Measurements from ENCODE around the gene UNC13C.

The UNC13C gene

DNA sequence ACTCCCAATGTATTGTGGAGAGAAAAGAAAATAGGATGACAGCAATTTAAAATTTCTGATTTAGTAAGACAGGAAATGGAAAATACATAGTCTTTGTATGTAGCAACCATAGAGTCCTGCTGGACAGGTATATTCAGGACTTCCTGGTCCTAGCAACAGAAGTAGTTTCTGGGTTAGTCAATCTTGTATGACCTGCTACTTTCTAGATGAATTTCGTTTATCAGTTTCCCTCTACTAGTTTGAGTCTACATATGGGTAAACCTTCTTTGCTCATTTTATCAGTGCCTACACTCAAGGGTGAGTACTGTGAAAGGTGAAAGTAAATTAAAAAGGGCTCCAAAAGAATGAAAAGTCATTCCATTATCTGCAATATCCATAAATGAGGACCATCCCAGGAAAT is 309.8 kb downstream of the UNC13C start:
- no peaks in the 10 kb centered on the region for H3K9me3 ChIP-seq (ENCODE audit: control insufficient read depth, insufficient read depth, low read length)
- H3K9ac ChIP-seq (ENCODE audit: low read depth, low read length), result no peak overlapping the region
- no peaks in the 10 kb centered on the region for H3K36me3 ChIP-seq (ENCODE audit: control insufficient read depth, insufficient read depth, low read length)
- no peaks in the 10 kb centered on the region for H3K4me1 ChIP-seq (ENCODE audit: control insufficient read depth, insufficient read depth, low read length)
- no peaks in the 10 kb centered on the region for H3K27me3 ChIP-seq (ENCODE audit: control insufficient read depth, insufficient read depth, low read length)
- H3K27ac ChIP-seq (ENCODE audit: low read depth, low read length), result no peak overlapping the region
- no peak overlapping the region for H3K4me3 ChIP-seq (ENCODE audit: low read depth, low read length)

DNA sequence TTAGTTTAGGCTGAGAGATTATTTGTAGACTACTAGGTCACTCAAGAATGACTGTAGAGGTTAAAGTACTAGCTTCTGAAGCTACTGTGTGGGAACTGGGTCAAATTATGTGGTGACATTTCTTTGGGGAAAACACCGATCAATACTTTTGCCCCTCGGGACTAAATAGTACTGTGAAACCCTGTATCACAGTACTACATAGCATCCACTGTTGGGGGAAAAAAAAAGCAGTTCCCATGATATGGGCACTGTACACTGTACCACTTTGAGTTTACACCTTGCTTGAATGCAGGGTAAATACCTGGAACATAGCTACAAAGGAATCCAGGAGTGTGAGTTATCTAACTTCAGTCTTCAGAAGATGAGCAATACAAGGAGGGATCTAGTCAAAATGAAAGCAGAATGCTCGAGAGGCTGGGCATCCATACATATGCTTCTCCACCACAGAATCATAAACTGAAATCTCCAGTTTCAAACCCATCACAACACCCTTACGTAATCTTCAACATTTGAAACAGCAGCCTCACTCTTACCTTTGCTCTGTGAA is 311.4 kb downstream of the UNC13C start:
- Histone ChIP-seq H3K27me3 (ENCODE audit: control insufficient read depth, insufficient read depth, low read length) (no peaks in the 10 kb centered on the region), H3K4me3 (ENCODE audit: low read depth, low read length) (no peak overlapping the region), H3K4me1 (ENCODE audit: control insufficient read depth, insufficient read depth, low read length) (no peaks in the 10 kb centered on the region), H3K9ac (ENCODE audit: low read depth, low read length) (no peak overlapping the region), H3K27ac (ENCODE audit: low read depth, low read length) (no peak overlapping the region), H3K9me3 (ENCODE audit: control insufficient read depth, insufficient read depth, low read length) (no peaks in the 10 kb centered on the region), H3K36me3 (ENCODE audit: control insufficient read depth, insufficient read depth, low read length) (no peaks in the 10 kb centered on the region)

DNA sequence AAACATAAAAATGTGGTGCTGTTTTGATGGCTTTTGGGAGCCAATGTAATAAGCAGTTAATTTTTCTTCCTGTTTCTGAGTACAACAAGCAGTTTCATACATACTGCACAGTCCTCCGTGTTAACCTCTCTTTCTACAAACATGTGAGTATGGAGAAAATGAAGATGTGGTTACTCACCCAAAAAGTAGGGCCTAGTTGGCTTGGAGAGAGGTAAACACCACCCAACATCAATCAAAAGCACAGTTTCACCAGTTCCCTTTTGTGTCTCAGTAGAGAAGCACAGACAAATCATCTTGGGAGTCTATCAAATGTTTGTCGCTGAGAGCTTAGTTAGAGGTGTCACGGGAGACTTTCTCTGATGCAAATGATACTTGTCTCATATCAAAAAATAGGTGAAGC is 320.2 kb downstream of the UNC13C start:
- Histone ChIP-seq H3K36me3 (ENCODE audit: control insufficient read depth, insufficient read depth, low read length) (no peaks in the 10 kb centered on the region), H3K4me1 (ENCODE audit: control insufficient read depth, insufficient read depth, low read length) (peaks cover 5% of the 10 kb centered on the region; the same call in 1 of the 2 replicates), H3K27me3 (ENCODE audit: control insufficient read depth, insufficient read depth, low read length) (no peaks in the 10 kb centered on the region), H3K27ac (ENCODE audit: low read depth, low read length) (no peak overlapping the region), H3K9ac (ENCODE audit: low read depth, low read length) (no peak overlapping the region), H3K9me3 (ENCODE audit: control insufficient read depth, insufficient read depth, low read length) (no peaks in the 10 kb centered on the region), H3K4me3 (ENCODE audit: low read depth, low read length) (no peak overlapping the region)

DNA sequence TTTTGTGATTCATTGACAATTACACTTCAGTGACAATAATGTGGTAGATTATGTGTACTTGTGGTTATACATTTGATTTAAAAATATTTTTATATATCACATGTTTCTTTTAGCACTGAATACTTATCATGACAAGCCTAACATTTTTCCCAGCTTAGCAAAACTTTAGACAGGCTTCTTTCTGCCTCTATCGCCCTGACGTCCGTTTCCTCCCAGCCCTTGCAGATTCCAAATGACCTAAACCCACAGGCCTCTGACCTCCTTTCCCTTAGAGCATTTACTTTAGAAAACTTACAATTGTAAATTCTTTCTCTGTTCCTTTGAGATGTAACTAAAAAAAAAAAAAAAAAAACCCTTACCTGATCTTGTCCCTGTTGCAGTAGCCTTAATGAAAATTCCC is 326.1 kb downstream of the UNC13C start:
- Histone ChIP-seq H3K27me3 (ENCODE audit: control insufficient read depth, insufficient read depth, low read length) (no peaks in the 10 kb centered on the region), H3K4me1 (ENCODE audit: control insufficient read depth, insufficient read depth, low read length) (peaks cover 28% of the 10 kb centered on the region), H3K9ac (ENCODE audit: low read depth, low read length) (no peak overlapping the region), H3K9me3 (ENCODE audit: control insufficient read depth, insufficient read depth, low read length) (no peaks in the 10 kb centered on the region), H3K27ac (ENCODE audit: low read depth, low read length) (no peak overlapping the region), H3K36me3 (ENCODE audit: control insufficient read depth, insufficient read depth, low read length) (no peaks in the 10 kb centered on the region), H3K4me3 (ENCODE audit: low read depth, low read length) (no peak overlapping the region)

DNA sequence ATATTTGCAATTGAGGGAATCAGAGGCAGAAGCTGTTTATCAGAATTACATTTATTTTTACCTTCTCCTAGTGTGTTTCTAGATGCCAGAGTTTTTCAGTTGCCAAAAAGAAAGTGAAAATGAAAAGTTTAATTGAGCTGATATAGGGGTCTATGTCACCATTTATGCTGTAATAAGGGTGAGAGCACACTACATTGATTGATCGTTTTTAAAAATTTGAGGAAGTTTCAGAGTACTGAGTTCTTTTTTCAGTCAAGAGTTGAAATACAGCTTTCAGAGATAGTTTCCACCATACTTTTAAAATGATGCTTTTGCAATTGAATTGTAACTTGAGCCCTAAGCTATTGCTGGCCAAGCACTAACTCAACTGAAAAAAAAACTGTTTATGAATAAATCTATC is 326.9 kb downstream of the UNC13C start:
- Histone ChIP-seq H3K27ac (ENCODE audit: low read depth, low read length) (no peak overlapping the region), H3K9me3 (ENCODE audit: control insufficient read depth, insufficient read depth, low read length) (no peaks in the 10 kb centered on the region), H3K4me3 (ENCODE audit: low read depth, low read length) (no peak overlapping the region), H3K9ac (ENCODE audit: low read depth, low read length) (no peak overlapping the region), H3K36me3 (ENCODE audit: control insufficient read depth, insufficient read depth, low read length) (no peaks in the 10 kb centered on the region), H3K27me3 (ENCODE audit: control insufficient read depth, insufficient read depth, low read length) (no peaks in the 10 kb centered on the region), H3K4me1 (ENCODE audit: control insufficient read depth, insufficient read depth, low read length) (peaks cover 28% of the 10 kb centered on the region)

DNA sequence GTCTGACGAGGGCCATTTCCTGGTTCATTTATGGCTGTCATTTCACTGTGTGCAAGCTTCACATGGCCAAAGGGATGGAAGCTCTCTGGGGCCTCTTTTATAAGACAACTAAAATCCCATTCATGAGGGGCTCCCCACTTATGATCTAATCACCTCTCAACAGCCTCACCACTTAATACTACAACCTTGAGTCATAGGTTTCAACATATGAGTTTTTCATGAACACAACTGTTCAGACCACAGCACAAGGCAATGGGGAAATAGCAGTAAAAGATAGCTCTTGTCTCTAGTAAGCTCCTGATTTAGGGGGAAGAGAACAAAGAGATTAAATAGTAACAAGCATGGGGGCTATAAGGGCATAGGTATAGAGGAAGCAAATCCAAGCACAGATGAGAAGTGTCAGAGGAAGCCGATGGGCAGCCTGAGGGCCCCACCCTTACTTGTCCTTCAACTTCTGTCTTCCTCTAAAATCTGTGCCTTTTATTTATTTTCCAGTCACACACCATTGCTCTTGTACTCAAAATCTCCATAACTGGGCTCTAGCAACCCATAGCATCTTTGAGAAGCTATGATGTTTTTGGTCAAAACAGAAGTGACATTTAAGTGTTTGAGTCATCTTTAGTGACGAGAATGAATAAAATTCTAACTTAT is 329.1 kb downstream of the UNC13C start:
- Histone ChIP-seq H3K4me1 (ENCODE audit: control insufficient read depth, insufficient read depth, low read length) (peaks cover 25% of the 10 kb centered on the region), H3K9ac (ENCODE audit: low read depth, low read length) (no peak overlapping the region), H3K27ac (ENCODE audit: low read depth, low read length) (no peak overlapping the region), H3K27me3 (ENCODE audit: control insufficient read depth, insufficient read depth, low read length) (no peaks in the 10 kb centered on the region), H3K4me3 (ENCODE audit: low read depth, low read length) (no peak overlapping the region), H3K36me3 (ENCODE audit: control insufficient read depth, insufficient read depth, low read length) (no peaks in the 10 kb centered on the region), H3K9me3 (ENCODE audit: control insufficient read depth, insufficient read depth, low read length) (no peaks in the 10 kb centered on the region)

DNA sequence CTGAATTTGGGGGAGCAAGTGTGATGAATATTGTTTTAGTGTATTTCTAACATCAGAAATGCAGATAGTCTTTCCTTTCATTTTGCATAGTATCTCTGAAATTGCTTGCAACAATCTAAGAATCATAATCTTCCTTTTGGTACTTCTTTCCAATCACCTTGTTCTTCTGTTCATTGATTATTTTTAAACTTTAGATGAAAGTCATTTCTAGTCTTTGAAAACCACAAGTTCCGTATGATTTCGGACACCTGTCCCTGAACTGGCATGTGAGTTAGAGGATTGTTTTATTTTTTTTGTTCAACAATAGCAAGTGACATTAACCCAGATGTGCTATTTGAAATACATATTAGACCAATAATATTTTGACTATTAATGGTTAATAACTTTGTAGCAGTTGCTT is 329.7 kb downstream of the UNC13C start:
- Histone ChIP-seq H3K4me1 (ENCODE audit: control insufficient read depth, insufficient read depth, low read length) (peaks cover 30% of the 10 kb centered on the region), H3K9me3 (ENCODE audit: control insufficient read depth, insufficient read depth, low read length) (no peaks in the 10 kb centered on the region), H3K27me3 (ENCODE audit: control insufficient read depth, insufficient read depth, low read length) (no peaks in the 10 kb centered on the region), H3K27ac (ENCODE audit: low read depth, low read length) (no peak overlapping the region), H3K9ac (ENCODE audit: low read depth, low read length) (no peak overlapping the region), H3K36me3 (ENCODE audit: control insufficient read depth, insufficient read depth, low read length) (no peaks in the 10 kb centered on the region), H3K4me3 (ENCODE audit: low read depth, low read length) (no peak overlapping the region)

DNA sequence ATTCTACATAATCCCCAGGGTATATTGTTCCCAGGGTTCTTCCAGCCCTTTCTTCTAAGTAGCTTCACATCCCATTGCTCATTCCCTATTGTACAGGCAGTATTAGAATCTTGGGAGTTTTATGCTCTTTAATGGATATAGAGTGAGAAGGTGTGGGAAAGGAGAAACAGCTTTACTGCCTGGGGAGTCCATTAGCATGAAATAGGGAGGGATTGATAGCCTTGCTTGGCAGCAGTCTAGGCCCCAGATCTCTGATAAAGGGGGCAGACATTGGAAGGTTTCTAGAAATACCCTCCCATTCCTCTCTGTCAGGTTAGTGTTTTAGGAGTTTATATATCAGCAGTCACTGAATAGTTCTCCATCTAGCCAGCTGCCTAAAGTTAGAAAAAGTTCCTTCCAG is 334.3 kb downstream of the UNC13C start:
- no peak overlapping the region for H3K9ac ChIP-seq (ENCODE audit: low read depth, low read length)
- H3K4me1 ChIP-seq (ENCODE audit: control insufficient read depth, insufficient read depth, low read length), result peaks cover 7% of the 10 kb centered on the region
- no peaks in the 10 kb centered on the region for H3K36me3 ChIP-seq (ENCODE audit: control insufficient read depth, insufficient read depth, low read length)
- H3K27ac ChIP-seq (ENCODE audit: low read depth, low read length), result peak overlapping the region; percentile 37
- no peak overlapping the region for H3K4me3 ChIP-seq (ENCODE audit: low read depth, low read length)
- H3K27me3 ChIP-seq (ENCODE audit: control insufficient read depth, insufficient read depth, low read length), result no peaks in the 10 kb centered on the region
- H3K9me3 ChIP-seq (ENCODE audit: control insufficient read depth, insufficient read depth, low read length), result no peaks in the 10 kb centered on the region

DNA sequence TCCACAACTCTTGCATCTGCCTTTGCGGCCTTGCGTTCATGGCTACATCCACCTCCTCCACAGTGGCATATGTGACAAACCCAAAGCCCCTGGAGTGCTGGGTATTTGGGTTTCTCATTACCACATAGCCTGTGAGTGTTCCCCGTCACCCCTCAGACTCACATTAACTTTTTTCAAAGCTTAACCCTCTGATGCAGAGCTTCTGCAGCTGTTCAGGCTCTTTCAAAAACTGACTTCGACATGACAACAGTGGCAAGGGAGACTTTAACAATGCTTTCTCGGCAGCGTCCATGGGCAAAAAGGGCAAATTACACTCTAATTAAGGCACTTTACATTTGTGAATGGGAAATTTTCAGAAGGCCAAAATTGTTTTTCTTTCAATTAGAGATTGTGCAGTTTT is 343.2 kb downstream of the UNC13C start:
- no peak overlapping the region for H3K27ac ChIP-seq (ENCODE audit: low read depth, low read length)
- H3K36me3 ChIP-seq (ENCODE audit: control insufficient read depth, insufficient read depth, low read length), result no peaks in the 10 kb centered on the region
- peaks cover 15% of the 10 kb centered on the region for H3K4me1 ChIP-seq (ENCODE audit: control insufficient read depth, insufficient read depth, low read length)
- no peaks in the 10 kb centered on the region for H3K9me3 ChIP-seq (ENCODE audit: control insufficient read depth, insufficient read depth, low read length)
- no peaks in the 10 kb centered on the region for H3K27me3 ChIP-seq (ENCODE audit: control insufficient read depth, insufficient read depth, low read length)
- H3K9ac ChIP-seq (ENCODE audit: low read depth, low read length), result no peak overlapping the region
- no peak overlapping the region for H3K4me3 ChIP-seq (ENCODE audit: low read depth, low read length)

DNA sequence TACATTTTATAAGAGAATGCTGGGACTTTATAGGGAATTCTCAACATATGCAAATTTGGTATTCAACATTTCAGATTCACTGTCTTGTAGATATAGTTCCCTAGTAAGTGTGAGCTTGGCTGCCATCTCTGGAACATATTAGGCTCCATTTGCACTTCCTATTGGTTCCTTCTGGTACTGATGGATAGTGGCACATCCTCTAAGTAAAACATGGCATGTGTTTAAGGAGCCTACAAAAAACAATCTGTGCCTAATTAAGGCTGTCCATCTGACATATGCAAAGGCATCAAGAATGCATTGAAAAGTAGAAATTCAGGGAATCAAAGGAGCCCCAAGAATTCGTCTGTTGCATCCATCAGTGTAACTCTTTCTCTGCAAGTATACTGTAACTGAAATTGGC is 344.1 kb downstream of the UNC13C start:
- no peak overlapping the region for H3K4me3 ChIP-seq (ENCODE audit: low read depth, low read length)
- H3K36me3 ChIP-seq (ENCODE audit: control insufficient read depth, insufficient read depth, low read length), result no peaks in the 10 kb centered on the region
- no peak overlapping the region for H3K27ac ChIP-seq (ENCODE audit: low read depth, low read length)
- peaks cover 21% of the 10 kb centered on the region for H3K4me1 ChIP-seq (ENCODE audit: control insufficient read depth, insufficient read depth, low read length)
- H3K9ac ChIP-seq (ENCODE audit: low read depth, low read length), result no peak overlapping the region
- no peaks in the 10 kb centered on the region for H3K9me3 ChIP-seq (ENCODE audit: control insufficient read depth, insufficient read depth, low read length)
- no peaks in the 10 kb centered on the region for H3K27me3 ChIP-seq (ENCODE audit: control insufficient read depth, insufficient read depth, low read length)

DNA sequence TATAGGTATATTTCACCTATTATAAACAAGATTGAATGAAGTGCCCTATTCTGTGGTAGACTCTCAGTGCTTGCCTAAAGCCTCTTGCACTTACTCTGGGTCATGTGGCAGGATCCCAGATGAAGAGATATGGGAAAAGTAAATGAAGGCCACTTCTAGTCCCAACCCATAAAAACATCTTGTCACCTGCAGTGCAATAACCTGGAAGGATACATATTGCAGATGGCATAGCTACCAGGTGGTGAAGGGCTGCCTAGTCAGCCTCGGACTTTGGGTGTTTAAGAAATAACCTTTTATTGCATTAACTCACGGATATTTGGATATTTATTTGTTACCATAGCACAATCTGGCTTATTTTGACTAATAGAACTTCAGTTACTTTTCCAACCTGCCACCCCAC is 367.1 kb downstream of the UNC13C start:
- Histone ChIP-seq H3K27ac (ENCODE audit: low read depth, low read length) (no peak overlapping the region), H3K4me3 (ENCODE audit: low read depth, low read length) (no peak overlapping the region), H3K4me1 (ENCODE audit: control insufficient read depth, insufficient read depth, low read length) (no peaks in the 10 kb centered on the region), H3K36me3 (ENCODE audit: control insufficient read depth, insufficient read depth, low read length) (no peaks in the 10 kb centered on the region), H3K27me3 (ENCODE audit: control insufficient read depth, insufficient read depth, low read length) (no peaks in the 10 kb centered on the region), H3K9ac (ENCODE audit: low read depth, low read length) (no peak overlapping the region), H3K9me3 (ENCODE audit: control insufficient read depth, insufficient read depth, low read length) (no peaks in the 10 kb centered on the region)
